Astrocyte of the cerebellum (primary cell): ENCODE data around the gene CAMSAP2.
"Not testable (repeated sequence)": the region's sequence is repeated elsewhere in the genome, so short reads cannot be mapped to it uniquely, and the experiment has no call there.

ENCODE experiments used
- DNase-seq: peaks from one replicate; pipeline ENCODE4 v3.0.0-alpha.2; 2011; ENCODE audit warnings: low read depth
- H3K4me3 ChIP-seq: 2 replicates; pipeline ENCODE4 v1.5.1; 2011; ENCODE audit warnings: mild to moderate bottlenecking, low read depth, low read length, moderate library complexity
- CTCF ChIP-seq: IDR thresholded peaks from 2 replicates; pipeline ENCODE4 v1.5.1; 2012; ENCODE audit warnings: low read length, low read depth, moderate library complexity, mild to moderate bottlenecking; ENCODE audit errors: missing control alignments
- in situ Hi-C: cut with HindIII; loops from 2 replicates; pipeline ENCODE4 v1.10.0; 2017; ENCODE audit warnings: low sequenced_read_pairs

Gene CAMSAP2

GRCh38 chr1:200786788-200787187 is 48.1 kb downstream of the CAMSAP2 start:
- H3K4me3 ChIP-seq, result no peak overlapping the region
- TF ChIP-seq CTCF, result no peak
- no peak for DNase-seq
- in situ Hi-C loops, result no loop called here

- in situ Hi-C loops, result no loop called here
- no peak for TF ChIP-seq CTCF
- H3K4me3 ChIP-seq, result no peak overlapping the region
- DNase-seq, result no peak
Measured at GRCh38 chr1:200787896-200788387, 49.2 kb downstream of the CAMSAP2 start.

- DNase-seq, H3K4me3 ChIP-seq: not testable (repeated sequence)
Measured at GRCh38 chr1:200791012-200791411, 52.3 kb downstream of the CAMSAP2 start.

GRCh38 chr1:200793677-200794076 is 55.0 kb downstream of the CAMSAP2 start:
- in situ Hi-C loops, result no loop called here
- no peak overlapping the region for H3K4me3 ChIP-seq
- no peak for TF ChIP-seq CTCF
- no peak for DNase-seq

More at GRCh38 chr1:200791012-200791411, 52.3 kb downstream of the CAMSAP2 start:
- in situ Hi-C loops, result not testable (repeated sequence)

- no peak for TF ChIP-seq CTCF
- no peak overlapping the region for H3K4me3 ChIP-seq
- in situ Hi-C loops, result no loop called here
- no peak for DNase-seq
Measured at GRCh38 chr1:200794506-200795065, 55.9 kb downstream of the CAMSAP2 start.

GRCh38 chr1:200795156-200795555 is 56.5 kb downstream of the CAMSAP2 start:
- TF ChIP-seq CTCF, result no peak
- DNase-seq, result no peak
- no peak overlapping the region for H3K4me3 ChIP-seq
- in situ Hi-C loops, result no loop called here

- in situ Hi-C loops, result no loop called here
Measured at GRCh38 chr1:200802042-200802441, 63.3 kb downstream of the CAMSAP2 start.

More at GRCh38 chr1:200802042-200802441, 63.3 kb downstream of the CAMSAP2 start:
- TF ChIP-seq CTCF, result no peak
- no peak overlapping the region for H3K4me3 ChIP-seq
- no peak for DNase-seq
